ENCODE results near the gene HPSE2.
A peak's percentile ranks its signal among the peaks of the same experiment; 100 is the strongest.

The HPSE2 gene

DNA sequence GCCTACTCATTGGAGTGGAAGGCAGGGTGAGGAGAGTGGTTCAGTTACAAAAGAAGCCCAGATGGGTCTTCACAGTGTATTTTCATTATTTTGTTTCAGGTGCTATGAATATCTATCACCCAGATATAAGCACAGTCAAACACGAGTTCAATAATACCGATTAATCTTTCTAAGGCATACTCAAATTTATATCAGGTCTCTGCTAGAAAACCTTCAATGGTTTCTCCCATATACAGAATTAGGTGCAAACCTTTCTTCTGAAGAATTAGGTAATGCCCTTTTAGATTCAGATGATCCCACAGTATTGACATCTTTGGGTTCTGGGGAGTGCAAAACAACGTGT lies 774.2 kb downstream of the HPSE2 start:
- ChIA-PET POLR2A (no interaction called here), CTCF (no interaction called here)
- DNase-seq: no peak
- H3K27ac ChIP-seq (ENCODE audit: insufficient read depth in 1 of 2, low read depth in 1 of 2, low read length in 2 of 2, poor library complexity in 1 of 2, severe bottlenecking in 2 of 2): peak overlapping the region in 1 of 2 experiments; percentile 8
- peaks cover 0 to 9% (median 4%) of the 10 kb centered on the region in 5 experiments for H3K27me3 ChIP-seq (replicated peaks in 2 of 5; ENCODE audit: control insufficient read depth in 4 of 5, insufficient read depth in 5 of 5, low read length in 4 of 5)
- peaks cover 0 to 5% (median 1%) of the 10 kb centered on the region in 4 experiments for H3K4me1 ChIP-seq (ENCODE audit: control extremely low read depth in 1 of 4, control insufficient read depth in 4 of 4, insufficient read depth in 4 of 4, low read length in 3 of 4)
- no peaks in the 10 kb centered on the region for H3K9me3 ChIP-seq (ENCODE audit: control extremely low read depth in 1 of 5, control insufficient read depth in 4 of 5, insufficient read depth in 2 of 5, low read depth in 1 of 5, low read length in 4 of 5)
- no peaks in the 10 kb centered on the region for H3K36me3 ChIP-seq (ENCODE audit: control insufficient read depth in 4 of 4, insufficient read depth in 4 of 4, low read length in 3 of 4)
- no peak overlapping the region for H3K4me3 ChIP-seq (ENCODE audit: control insufficient read depth in 1 of 7, extremely low read depth in 1 of 7, insufficient read depth in 4 of 7, low read depth in 2 of 7, low read length in 6 of 7)
- no CpG with 5 or more reads among the region's 3 CpGs for WGBS (ENCODE audit: insufficient coverage)

DNA sequence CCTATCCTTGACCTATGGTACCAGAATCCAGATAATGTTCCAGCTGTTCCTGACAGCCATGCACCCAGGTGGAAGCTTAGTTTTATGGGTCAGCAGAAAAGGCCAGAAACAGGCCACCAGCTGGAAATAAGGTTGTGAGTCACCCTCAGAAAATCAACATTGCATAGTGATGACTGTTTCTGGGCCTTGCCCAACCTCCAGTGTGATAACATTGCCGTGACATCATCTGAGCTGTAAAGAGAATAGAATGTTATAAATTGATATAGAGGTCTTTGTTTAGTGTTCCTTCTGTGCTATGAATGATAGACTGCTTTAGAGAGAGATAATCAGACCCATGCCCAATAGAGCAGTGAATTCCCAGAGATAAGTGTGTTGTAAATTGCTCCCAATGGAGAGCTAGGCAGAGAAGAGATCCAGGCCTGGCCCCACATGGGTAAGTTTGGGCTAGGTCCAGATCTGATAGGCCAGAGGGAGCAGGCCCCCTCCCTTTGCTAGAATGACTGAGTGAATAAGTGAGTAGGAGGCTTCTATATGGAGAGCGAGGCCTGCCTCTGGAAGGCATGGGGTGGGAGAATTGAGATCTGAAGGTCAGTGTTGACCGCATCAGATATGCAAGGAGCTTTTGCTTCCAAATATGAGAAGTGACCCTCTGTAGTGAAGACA lies 774.7 kb downstream of the HPSE2 start:
- Histone ChIP-seq H3K27ac (ENCODE audit: insufficient read depth in 1 of 2, low read depth in 1 of 2, low read length in 2 of 2, poor library complexity in 1 of 2, severe bottlenecking in 2 of 2) (peak overlapping the region in 1 of 2 experiments; percentile 12), H3K4me1 (ENCODE audit: control extremely low read depth in 1 of 4, control insufficient read depth in 4 of 4, insufficient read depth in 4 of 4, low read length in 3 of 4) (peaks cover 0 to 5% (median 1%) of the 10 kb centered on the region in 4 experiments), H3K36me3 (ENCODE audit: control insufficient read depth in 4 of 4, insufficient read depth in 4 of 4, low read length in 3 of 4) (no peaks in the 10 kb centered on the region), H3K4me3 (ENCODE audit: control insufficient read depth in 1 of 7, extremely low read depth in 1 of 7, insufficient read depth in 4 of 7, low read depth in 2 of 7, low read length in 6 of 7) (no peak overlapping the region), H3K9me3 (ENCODE audit: control extremely low read depth in 1 of 5, control insufficient read depth in 4 of 5, insufficient read depth in 2 of 5, low read depth in 1 of 5, low read length in 4 of 5) (no peaks in the 10 kb centered on the region), H3K27me3 (replicated peaks in 2 of 5; ENCODE audit: control insufficient read depth in 4 of 5, insufficient read depth in 5 of 5, low read length in 4 of 5) (peaks cover 0 to 9% (median 4%) of the 10 kb centered on the region in 5 experiments)
- DNase-seq: peak; percentile 13 to 60 (median 42)
- ChIA-PET POLR2A (no interaction called here), CTCF (no interaction called here)
- 100% methylated on average over 2 of the region's 3 CpGs for WGBS (ENCODE audit: insufficient coverage)

DNA sequence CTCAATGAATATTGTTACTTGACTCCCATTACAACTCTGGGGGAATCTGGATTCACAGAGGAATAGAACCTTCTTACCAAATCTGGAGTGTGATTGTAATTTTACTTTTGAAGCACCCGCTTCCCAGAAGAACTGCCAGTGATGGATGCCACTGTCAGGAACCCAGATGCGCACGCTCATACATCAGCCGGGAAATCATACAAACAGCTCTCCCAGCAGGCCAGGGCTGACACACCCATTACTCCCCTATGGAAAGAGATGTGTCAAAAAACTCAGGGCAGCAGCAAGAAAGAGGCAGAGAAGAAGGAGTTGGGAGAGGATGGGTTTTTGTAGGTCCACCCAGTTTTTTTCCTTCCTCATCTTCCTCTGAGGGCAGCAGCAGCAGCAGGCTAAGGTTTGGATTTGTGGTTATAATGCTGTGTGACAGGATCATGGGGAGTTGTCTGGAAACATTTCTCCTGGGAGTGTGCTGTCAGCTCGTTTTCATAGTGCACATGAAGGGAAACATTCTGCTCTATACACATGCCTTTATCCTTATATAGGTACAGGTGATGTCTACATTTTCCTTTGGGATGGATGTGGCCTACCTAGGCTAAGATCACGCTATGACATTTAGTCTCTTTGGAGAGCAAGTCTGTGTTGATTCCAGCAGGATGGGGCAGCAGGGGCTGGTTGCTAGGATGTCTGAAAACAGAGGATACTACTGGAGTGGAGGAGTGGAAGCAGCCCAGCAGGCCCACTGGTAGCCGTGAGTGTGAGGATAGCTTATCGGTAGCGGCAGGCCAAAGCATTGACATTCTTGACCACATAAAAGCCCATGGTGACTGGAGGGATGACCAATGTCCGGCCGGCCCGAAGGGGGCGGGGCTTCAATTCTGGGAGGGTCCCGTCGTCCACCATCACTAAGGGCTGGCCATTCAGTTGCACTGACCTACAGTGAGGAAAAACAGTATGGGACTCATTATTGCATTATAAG lies 776.6 kb downstream of the HPSE2 start:
- ChIA-PET CTCF (no interaction called here), POLR2A (no interaction called here)
- no peak overlapping the region for H3K27ac ChIP-seq (ENCODE audit: insufficient read depth in 1 of 2, low read depth in 1 of 2, low read length in 2 of 2, poor library complexity in 1 of 2, severe bottlenecking in 2 of 2)
- no peak for DNase-seq
- no peak overlapping the region for H3K4me3 ChIP-seq (ENCODE audit: control insufficient read depth in 1 of 7, extremely low read depth in 1 of 7, insufficient read depth in 4 of 7, low read depth in 2 of 7, low read length in 6 of 7)
- no peaks in the 10 kb centered on the region for H3K9me3 ChIP-seq (ENCODE audit: control extremely low read depth in 1 of 5, control insufficient read depth in 4 of 5, insufficient read depth in 2 of 5, low read depth in 1 of 5, low read length in 4 of 5)
- 99% methylated on average over 10 of the region's 15 CpGs for WGBS (ENCODE audit: insufficient coverage)
- peaks cover 0 to 2% (median 0%) of the 10 kb centered on the region in 4 experiments for H3K4me1 ChIP-seq (ENCODE audit: control extremely low read depth in 1 of 4, control insufficient read depth in 4 of 4, insufficient read depth in 4 of 4, low read length in 3 of 4)
- no peaks in the 10 kb centered on the region for H3K36me3 ChIP-seq (ENCODE audit: control insufficient read depth in 4 of 4, insufficient read depth in 4 of 4, low read length in 3 of 4)
- H3K27me3 ChIP-seq (replicated peaks in 2 of 5; ENCODE audit: control insufficient read depth in 4 of 5, insufficient read depth in 5 of 5, low read length in 4 of 5): peaks cover 0 to 9% (median 4%) of the 10 kb centered on the region in 5 experiments

DNA sequence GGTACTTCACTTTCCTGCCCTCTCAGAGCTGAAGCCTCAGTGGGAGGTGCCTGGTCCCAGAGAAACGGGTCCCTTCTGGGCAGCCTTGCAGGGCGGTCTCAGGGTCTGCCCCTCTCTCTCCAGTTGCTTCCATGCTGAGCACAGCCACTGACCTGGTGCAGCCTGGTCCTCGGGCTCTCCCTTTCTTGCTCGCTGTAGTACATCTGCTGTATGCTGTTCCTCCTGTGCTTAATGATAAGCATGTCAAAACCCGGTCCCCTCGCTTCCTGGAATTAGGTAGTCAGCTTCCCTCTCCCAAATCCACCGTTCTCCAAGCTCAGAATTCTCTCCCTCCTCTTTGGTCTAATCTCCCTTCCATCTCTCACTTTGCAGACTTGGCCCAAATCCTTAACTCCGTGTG lies 777.9 kb downstream of the HPSE2 start:
- Histone ChIP-seq H3K27ac (ENCODE audit: insufficient read depth in 1 of 2, low read depth in 1 of 2, low read length in 2 of 2, poor library complexity in 1 of 2, severe bottlenecking in 2 of 2) (no peak overlapping the region), H3K4me3 (ENCODE audit: control insufficient read depth in 1 of 7, extremely low read depth in 1 of 7, insufficient read depth in 4 of 7, low read depth in 2 of 7, low read length in 6 of 7) (no peak overlapping the region), H3K36me3 (ENCODE audit: control insufficient read depth in 4 of 4, insufficient read depth in 4 of 4, low read length in 3 of 4) (no peaks in the 10 kb centered on the region), H3K27me3 (replicated peaks in 2 of 5; ENCODE audit: control insufficient read depth in 4 of 5, insufficient read depth in 5 of 5, low read length in 4 of 5) (peaks cover 0 to 9% (median 4%) of the 10 kb centered on the region in 5 experiments), H3K4me1 (ENCODE audit: control extremely low read depth in 1 of 4, control insufficient read depth in 4 of 4, insufficient read depth in 4 of 4, low read length in 3 of 4) (no peaks in the 10 kb centered on the region), H3K9me3 (ENCODE audit: control extremely low read depth in 1 of 5, control insufficient read depth in 4 of 5, insufficient read depth in 2 of 5, low read depth in 1 of 5, low read length in 4 of 5) (no peaks in the 10 kb centered on the region)
- WGBS (ENCODE audit: insufficient coverage): 57% methylated on average over 8 of the region's 8 CpGs
- DNase-seq: no peak
- ChIA-PET CTCF (no interaction called here), POLR2A (interaction anchor here (0.6 kb wide), 1 partner anchor 1043 kb away, joined by 3 read pairs; no protein-coding TSS in a partner anchor)

DNA sequence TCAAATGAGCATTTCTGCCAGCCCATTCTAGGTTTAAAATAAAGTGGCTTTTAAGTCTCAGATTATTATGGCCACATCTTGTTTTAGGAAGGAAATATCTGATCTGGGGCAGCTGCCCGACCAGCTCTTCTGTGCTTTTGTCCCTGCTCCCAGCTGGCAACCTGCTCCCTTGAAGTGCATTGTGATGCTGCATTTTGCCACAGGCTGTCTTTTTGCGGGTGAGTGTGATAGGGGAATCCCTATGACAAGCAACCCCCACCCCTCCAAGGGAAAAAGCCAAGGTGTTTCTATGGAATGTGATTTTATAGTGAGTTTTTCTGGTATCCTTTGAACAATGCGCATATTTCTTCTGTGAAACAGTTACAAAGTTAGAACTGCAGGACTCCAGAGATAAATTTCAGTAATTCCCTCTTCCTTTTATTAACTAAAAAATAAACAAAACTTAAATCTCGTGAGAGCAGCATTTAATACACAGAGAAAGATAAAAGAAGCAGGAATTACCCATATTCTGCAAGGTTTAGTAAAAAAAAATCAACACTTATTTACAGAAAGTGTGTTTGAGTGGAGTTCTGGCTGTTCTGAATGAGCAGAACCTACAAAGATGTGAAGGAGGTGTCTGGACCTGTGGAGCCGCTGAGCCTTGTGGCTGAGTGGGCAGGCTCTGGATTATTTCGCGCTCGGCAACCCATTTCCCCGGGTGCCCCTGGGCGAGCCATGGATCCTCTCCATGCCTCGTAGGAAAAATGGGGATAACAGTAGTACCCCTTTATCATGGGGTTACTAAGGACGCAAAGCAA lies 778.8 kb downstream of the HPSE2 start:
- Histone ChIP-seq H3K27ac (ENCODE audit: insufficient read depth in 1 of 2, low read depth in 1 of 2, low read length in 2 of 2, poor library complexity in 1 of 2, severe bottlenecking in 2 of 2) (no peak overlapping the region), H3K36me3 (ENCODE audit: control insufficient read depth in 4 of 4, insufficient read depth in 4 of 4, low read length in 3 of 4) (no peaks in the 10 kb centered on the region), H3K9me3 (ENCODE audit: control extremely low read depth in 1 of 5, control insufficient read depth in 4 of 5, insufficient read depth in 2 of 5, low read depth in 1 of 5, low read length in 4 of 5) (no peaks in the 10 kb centered on the region), H3K27me3 (replicated peaks in 2 of 5; ENCODE audit: control insufficient read depth in 4 of 5, insufficient read depth in 5 of 5, low read length in 4 of 5) (peaks cover 0 to 9% (median 4%) of the 10 kb centered on the region in 5 experiments), H3K4me3 (ENCODE audit: control insufficient read depth in 1 of 7, extremely low read depth in 1 of 7, insufficient read depth in 4 of 7, low read depth in 2 of 7, low read length in 6 of 7) (no peak overlapping the region), H3K4me1 (ENCODE audit: control extremely low read depth in 1 of 4, control insufficient read depth in 4 of 4, insufficient read depth in 4 of 4, low read length in 3 of 4) (no peaks in the 10 kb centered on the region)
- WGBS (ENCODE audit: insufficient coverage): 88% methylated on average over 10 of the region's 12 CpGs
- CTCF ChIA-PET: no interaction called here
- POLR2A ChIA-PET: no interaction called here
- no peak for DNase-seq

DNA sequence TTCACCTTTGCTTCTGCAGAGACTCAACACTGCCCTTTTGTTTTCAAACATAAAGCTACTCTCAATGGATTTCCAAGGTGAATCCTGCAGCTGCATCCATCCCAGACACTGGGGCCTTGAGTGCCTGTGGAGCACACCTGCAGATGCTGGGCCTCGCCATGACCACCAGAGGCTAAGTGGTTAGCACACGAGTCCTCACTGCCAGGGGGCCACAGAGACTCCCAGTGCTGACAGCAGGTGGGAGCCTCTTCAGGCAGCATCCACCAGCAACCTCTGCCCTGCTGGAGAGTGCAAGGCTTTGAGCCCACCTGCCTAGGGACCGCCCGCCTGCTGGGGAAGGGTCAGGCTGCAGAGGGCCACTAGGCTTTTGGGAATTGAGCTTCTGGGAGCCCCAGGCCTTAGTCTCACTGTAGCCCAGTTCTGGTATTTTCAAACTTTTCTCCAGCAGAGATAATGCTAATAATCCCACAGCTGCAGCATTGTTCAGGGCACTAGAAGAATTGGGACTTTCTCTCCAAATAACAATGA lies 779.5 kb downstream of the HPSE2 start:
- Histone ChIP-seq H3K27me3 (replicated peaks in 2 of 5; ENCODE audit: control insufficient read depth in 4 of 5, insufficient read depth in 5 of 5, low read length in 4 of 5) (peaks cover 0 to 9% (median 4%) of the 10 kb centered on the region in 5 experiments), H3K27ac (ENCODE audit: insufficient read depth in 1 of 2, low read depth in 1 of 2, low read length in 2 of 2, poor library complexity in 1 of 2, severe bottlenecking in 2 of 2) (no peak overlapping the region), H3K4me3 (ENCODE audit: control insufficient read depth in 1 of 7, extremely low read depth in 1 of 7, insufficient read depth in 4 of 7, low read depth in 2 of 7, low read length in 6 of 7) (no peak overlapping the region), H3K9me3 (ENCODE audit: control extremely low read depth in 1 of 5, control insufficient read depth in 4 of 5, insufficient read depth in 2 of 5, low read depth in 1 of 5, low read length in 4 of 5) (no peaks in the 10 kb centered on the region), H3K4me1 (ENCODE audit: control extremely low read depth in 1 of 4, control insufficient read depth in 4 of 4, insufficient read depth in 4 of 4, low read length in 3 of 4) (no peaks in the 10 kb centered on the region), H3K36me3 (ENCODE audit: control insufficient read depth in 4 of 4, insufficient read depth in 4 of 4, low read length in 3 of 4) (no peaks in the 10 kb centered on the region)
- CTCF ChIA-PET: no interaction called here
- POLR2A ChIA-PET: no interaction called here
- DNase-seq: no peak
- WGBS (ENCODE audit: insufficient coverage): 100% methylated on average over 4 of the region's 4 CpGs
